CD14-positive monocyte (primary cell): ENCODE data around the gene TRPV5. TPM values are rescaled to one million over a fixed set of nuclear protein-coding genes. Genes with fewer than 3 reads are reported as not detected.

ENCODE experiments used
- DNase-seq, 3 donors: peaks; one replicate each; pipeline ENCODE4 v3.0.0-alpha.2; 2011 to 2022
- H2AFZ ChIP-seq: 2 replicates; pipeline ENCODE4 v1.6.0; 2012; ENCODE audit warnings: mild to moderate bottlenecking, low read depth, low read length, inconsistent platforms; ENCODE audit not compliant: insufficient read depth, poor library complexity, severe bottlenecking
- H3K27ac ChIP-seq, 2 donors: 1 replicate in 1 of 2; 2 replicates in 1 of 2; pipeline ENCODE4 v1.5.1; 2012 to 2013; ENCODE audit warnings: low read length in 2 of 2, control low read depth in 1 of 2, inconsistent platforms in 1 of 2, low read depth in 1 of 2, mild to moderate bottlenecking in 1 of 2
- H3K27me3 ChIP-seq, 2 donors: one replicate each; pipeline versions ENCODE4 v1.6.0 to v1.6.1; 2011 to 2013; ENCODE audit warnings: low read length in 2 of 2; ENCODE audit not compliant: control insufficient read depth in 2 of 2, insufficient read depth in 2 of 2
- H3K36me3 ChIP-seq, 2 donors: replicated peaks in 1 of 2; 1 replicate in 1 of 2; 2 replicates in 1 of 2; pipeline versions ENCODE4 v1.5.1 to v1.6.1; 2012 to 2013; ENCODE audit warnings: low read length in 2 of 2, control low read depth in 1 of 2, inconsistent platforms in 1 of 2, mild to moderate bottlenecking in 1 of 2; ENCODE audit not compliant: insufficient read depth in 2 of 2, control insufficient read depth in 1 of 2
- H3K4me1 ChIP-seq, 2 donors: 1 replicate in 1 of 2; 2 replicates in 1 of 2; pipeline versions ENCODE4 v1.5.1 to v1.6.1; 2012 to 2013; ENCODE audit warnings: low read length in 2 of 2, control low read depth in 1 of 2, inconsistent platforms in 1 of 2, mild to moderate bottlenecking in 1 of 2, moderate library complexity in 1 of 2; ENCODE audit not compliant: insufficient read depth in 2 of 2, control insufficient read depth in 1 of 2
- H3K4me2 ChIP-seq: replicated peaks from 2 replicates; pipeline ENCODE3; 2012; ENCODE audit warnings: low read length, moderate library complexity, mild to moderate bottlenecking; ENCODE audit not compliant: poor library complexity, severe bottlenecking; ENCODE audit errors: extremely low read depth
- H3K4me3 ChIP-seq, 3 experiments: fragments of 200-600 bp in 1 of 3; sonication (generic) in 1 of 3; replicated peaks in 1 of 3; 1 replicate in 2 of 3; 2 replicates in 1 of 3; pipeline ENCODE4 v1.5.1; 2011 to 2013; ENCODE audit warnings: low read length in 3 of 3, mild to moderate bottlenecking in 3 of 3, control low read depth in 2 of 3, low read depth in 2 of 3, inconsistent platforms in 1 of 3, moderate library complexity in 1 of 3
- H3K79me2 ChIP-seq: 2 replicates; pipeline ENCODE4 v1.6.0; 2012; ENCODE audit warnings: mild to moderate bottlenecking, control low read depth, inconsistent platforms, low read length, moderate library complexity; ENCODE audit not compliant: insufficient read depth
- H3K9ac ChIP-seq: 2 replicates; pipeline ENCODE4 v1.6.0; 2017; ENCODE audit warnings: low read length, mild to moderate bottlenecking; ENCODE audit not compliant: insufficient read depth, poor library complexity, severe bottlenecking
- H3K9me3 ChIP-seq, 2 donors: replicated peaks in 1 of 2; 1 replicate in 1 of 2; 2 replicates in 1 of 2; pipeline versions ENCODE4 v1.5.1 to v1.6.1; 2012 to 2013; ENCODE audit warnings: low read length in 2 of 2, control low read depth in 1 of 2; ENCODE audit not compliant: control insufficient read depth in 1 of 2, insufficient read depth in 1 of 2
- H4K20me1 ChIP-seq: 2 replicates; pipeline ENCODE4 v1.6.0; 2012; ENCODE audit warnings: mild to moderate bottlenecking, low read length, control low read depth, moderate library complexity; ENCODE audit not compliant: insufficient read depth
- H3K27ac Mint-ChIP-seq, 7 donors: one replicate each; pipeline ENCODE4 v1.8.0; 2020; ENCODE audit warnings: mild to moderate bottlenecking in 7 of 7, mixed read lengths in 7 of 7, moderate library complexity in 6 of 7, inconsistent platforms in 2 of 7
- H3K27me3 Mint-ChIP-seq, 3 donors: one replicate each; pipeline ENCODE4 v1.8.0; 2021 to 2022; ENCODE audit warnings: low read depth in 3 of 3, mild to moderate bottlenecking in 3 of 3, mixed read lengths in 3 of 3, moderate library complexity in 3 of 3, inconsistent platforms in 1 of 3
- H3K36me3 Mint-ChIP-seq, 2 donors: one replicate each; pipeline ENCODE4 v1.8.0; 2020; ENCODE audit warnings: mixed read lengths in 2 of 2, inconsistent platforms in 1 of 2, mild to moderate bottlenecking in 1 of 2
- H3K4me1 Mint-ChIP-seq: one replicate; pipeline ENCODE4 v1.8.0; 2020; ENCODE audit warnings: mild to moderate bottlenecking, mixed read lengths
- H3K4me3 Mint-ChIP-seq, 2 donors: one replicate each; pipeline ENCODE4 v1.8.0; 2020; ENCODE audit warnings: mild to moderate bottlenecking in 2 of 2, mixed read lengths in 2 of 2, moderate library complexity in 1 of 2
- H3K9me3 Mint-ChIP-seq, 7 donors: one replicate each; pipeline ENCODE4 v1.8.0; 2020 to 2022; ENCODE audit warnings: mixed read lengths in 7 of 7, mild to moderate bottlenecking in 6 of 7, moderate library complexity in 6 of 7, inconsistent platforms in 2 of 7
- CTCF ChIP-seq: fragments of 200-600 bp; IDR thresholded peaks from one replicate; pipeline ENCODE4 v1.8.0; 2022; ENCODE audit warnings: antibody characterized with exemption, mild to moderate bottlenecking
- WGBS: methylation state at CpG from one replicate; pipeline ENCODE4 v1.1.5; 2013; ENCODE audit warnings: missing lambda C conversion rate; ENCODE audit not compliant: insufficient coverage; 5-methylcytosine and 5-hydroxymethylcytosine counted together
- intact Hi-C, 2 donors: fragments of 100-400 bp; cut with micrococcal nuclease; formaldehyde crosslinking; loops; one replicate each; pipeline versions ENCODE4 v1.15.0 to v1.15.1; 2023
- polyA plus RNA-seq, 3 donors: library from polyadenylated mRNA; depleted of rRNA in 1 of 3; unstranded in 2 of 3; stranded (reverse) in 1 of 3; fragments of 300-500 nt in 2 of 3; fragments of >200 nt in 1 of 3; fragmentation: Illumina TruSeq in 2 of 3; gene quantifications; 1 replicate in 2 of 3; 2 replicates in 1 of 3; pipeline ENCODE4 v1.2.3, GENCODE V29; 2012 to 2021

The TRPV5 gene
- polyA plus RNA-seq, 3 donors: not detected

- 83% methylated on average over 2 of the region's 3 CpGs for WGBS
- H3K4me3 ChIP-seq: no peak overlapping the region
- Mint-ChIP-seq H3K27ac (no peak overlapping the region), H3K27me3 (peaks cover 2 to 5% (median 4%) of the 10 kb centered on the region in 3 donors), H3K9me3 (no peaks in the 10 kb centered on the region), H3K4me1 (peaks cover 38% of the 10 kb centered on the region), H3K4me3 (no peak overlapping the region), H3K36me3 (no peaks in the 10 kb centered on the region)
- TF ChIP-seq CTCF: no peak
- no peaks in the 10 kb centered on the region for H3K9me3 ChIP-seq
- intact Hi-C loops: no loop called here
- no peak overlapping the region for H2AFZ ChIP-seq
- no peak overlapping the region for H3K9ac ChIP-seq
- no peak for DNase-seq
- peaks cover 28 to 33% of the 10 kb centered on the region in 2 donors for H3K4me1 ChIP-seq
- no peak overlapping the region for H3K27ac ChIP-seq
- H3K79me2 ChIP-seq: no peaks in the 10 kb centered on the region
- H3K4me2 ChIP-seq: no peak overlapping the region
- H3K36me3 ChIP-seq: no peaks in the 10 kb centered on the region
- H3K27me3 ChIP-seq: no peaks in the 10 kb centered on the region
- no peaks in the 10 kb centered on the region for H4K20me1 ChIP-seq
Observed at GRCh38 chr7:142913051-142913450, 20.5 kb downstream of the TRPV5 start.

GRCh38 chr7:142910481-142910880, 23.1 kb downstream of the TRPV5 start:
- H3K27ac Mint-ChIP-seq: peak overlapping the region in 3 of 7 donors; percentile 2 to 62 (median 39)
- Histone ChIP-seq H3K27me3 (no peaks in the 10 kb centered on the region), H3K9me3 (no peaks in the 10 kb centered on the region), H3K27ac (peak overlapping the region in 1 of 2 donors; percentile 24), H3K79me2 (no peaks in the 10 kb centered on the region), H3K36me3 (no peaks in the 10 kb centered on the region), H3K4me3 (no peak overlapping the region), H3K9ac (no peak overlapping the region), H4K20me1 (no peaks in the 10 kb centered on the region), H3K4me2 (peak overlapping the region; percentile 2), H2AFZ (no peak overlapping the region), H3K4me1 (peaks cover 28 to 33% of the 10 kb centered on the region in 2 donors)
- no peak for TF ChIP-seq CTCF
- H3K27me3 Mint-ChIP-seq: peaks cover 2 to 4% (median 2%) of the 10 kb centered on the region in 3 donors
- DNase-seq: peak in 1 of 3 donors; percentile 15
- peak overlapping the region in 1 of 2 donors; percentile 18 for H3K4me3 Mint-ChIP-seq
- no peaks in the 10 kb centered on the region for H3K36me3 Mint-ChIP-seq
- peaks cover 38% of the 10 kb centered on the region for H3K4me1 Mint-ChIP-seq
- H3K9me3 Mint-ChIP-seq: peaks cover 0 to 6% (median 2%) of the 10 kb centered on the region in 7 donors
- intact Hi-C loops: no loop called here
- no CpG with 5 or more reads among the region's 2 CpGs for WGBS
